ENCODE data around the gene STARD6. TPM values are rescaled to one million over a fixed set of nuclear protein-coding genes. Genes with fewer than 3 reads are reported as not detected.

STARD6 gene
- total and polyA plus RNA-seq, 2 experiments from 2014 or later = not detected

- no peaks in the 10 kb centered on the region for H3K79me2 ChIP-seq (ENCODE audit: insufficient read depth)
- H3K27ac ChIP-seq = no peak overlapping the region
- no peaks in the 10 kb centered on the region for H3K9me2 ChIP-seq (ENCODE audit: insufficient read depth)
- no peaks in the 10 kb centered on the region for H4K20me1 ChIP-seq (ENCODE audit: insufficient read depth)
- peaks cover 8% of the 10 kb centered on the region; the same call in 1 of the 2 replicates for H3F3A ChIP-seq (ENCODE audit: insufficient read depth)
- TF ChIP-seq EZH2 (IDR thresholded peaks at IDR 0.05; ENCODE audit: insufficient read depth, poor library complexity, severe bottlenecking) (no peak), EZH2phosphoT487 (IDR thresholded peaks at IDR 0.05; ENCODE audit: insufficient read depth, low read depth) (no peak)
- peaks cover 4% of the 10 kb centered on the region for H3K4me1 ChIP-seq (ENCODE audit: insufficient read depth)
- in situ Hi-C loops (cut with MboI) = no loop called here
- no peak overlapping the region for H3K4me3 ChIP-seq
- H3K27me3 ChIP-seq (replicated peaks; ENCODE audit: insufficient read depth) = no peaks in the 10 kb centered on the region
- no peak overlapping the region for H2AFZ ChIP-seq
- H3K9ac ChIP-seq = no peak overlapping the region
- no peaks in the 10 kb centered on the region for H3K9me3 ChIP-seq (ENCODE audit: low read depth)
- DNase-seq = no peak
- H3K36me3 ChIP-seq (ENCODE audit: low read depth) = peaks cover 47% of the 10 kb centered on the region
- no peak overlapping the region for H3K4me2 ChIP-seq (ENCODE audit: unreplicated experiment)
These were observed 77.5 kb downstream of the STARD6 start for GRCh38 chr18:54280220-54280569.

- Histone ChIP-seq H3K4me3 (no peak overlapping the region), H3K36me3 (ENCODE audit: low read depth) (peaks cover 52% of the 10 kb centered on the region), H4K20me1 (ENCODE audit: insufficient read depth) (no peaks in the 10 kb centered on the region), H3K4me2 (ENCODE audit: unreplicated experiment) (no peak overlapping the region), H3F3A (ENCODE audit: insufficient read depth) (peaks cover 5% of the 10 kb centered on the region; the same call in 1 of the 2 replicates), H3K79me2 (ENCODE audit: insufficient read depth) (no peaks in the 10 kb centered on the region), H3K9ac (no peak overlapping the region), H3K9me3 (ENCODE audit: low read depth) (no peaks in the 10 kb centered on the region), H3K27me3 (replicated peaks; ENCODE audit: insufficient read depth) (no peaks in the 10 kb centered on the region), H2AFZ (no peak overlapping the region), H3K9me2 (ENCODE audit: insufficient read depth) (no peaks in the 10 kb centered on the region), H3K27ac (no peak overlapping the region), H3K4me1 (ENCODE audit: insufficient read depth) (no peaks in the 10 kb centered on the region)
- in situ Hi-C loops (cut with MboI) = no loop called here
- DNase-seq = no peak
- TF ChIP-seq EZH2phosphoT487 (IDR thresholded peaks at IDR 0.05; ENCODE audit: insufficient read depth, low read depth) (no peak), EZH2 (IDR thresholded peaks at IDR 0.05; ENCODE audit: insufficient read depth, poor library complexity, severe bottlenecking) (no peak)
- WGBS, 2 experiments (ENCODE audit: low coverage in 1 of 2, low lambda C conversion rate in 2 of 2, missing lambda C conversion rate in 2 of 2) = 98 to 100% methylated on average over 5 of the region's 5 CpGs
These were observed 78.0 kb downstream of the STARD6 start for GRCh38 chr18:54279477-54280219.

- Histone ChIP-seq H3K4me2 (ENCODE audit: unreplicated experiment) (no peak overlapping the region), H3K79me2 (ENCODE audit: insufficient read depth) (no peaks in the 10 kb centered on the region), H3K4me3 (no peak overlapping the region), H3K4me1 (ENCODE audit: insufficient read depth) (no peaks in the 10 kb centered on the region), H3K9me2 (ENCODE audit: insufficient read depth) (no peaks in the 10 kb centered on the region), H3K27ac (no peak overlapping the region), H3K9ac (no peak overlapping the region), H2AFZ (no peak overlapping the region), H3F3A (ENCODE audit: insufficient read depth) (no peaks in the 10 kb centered on the region), H3K27me3 (replicated peaks; ENCODE audit: insufficient read depth) (no peaks in the 10 kb centered on the region), H3K9me3 (ENCODE audit: low read depth) (no peaks in the 10 kb centered on the region), H4K20me1 (ENCODE audit: insufficient read depth) (no peaks in the 10 kb centered on the region), H3K36me3 (ENCODE audit: low read depth) (peaks cover 47% of the 10 kb centered on the region)
- no peak for DNase-seq
- 94 to 95% methylated on average over 1 of the region's 1 CpG for WGBS, 2 experiments (ENCODE audit: low coverage in 1 of 2, low lambda C conversion rate in 2 of 2, missing lambda C conversion rate in 2 of 2)
- no peak for TF ChIP-seq EZH2 (IDR thresholded peaks at IDR 0.05; ENCODE audit: insufficient read depth, poor library complexity, severe bottlenecking)
- no peak for TF ChIP-seq EZH2phosphoT487 (IDR thresholded peaks at IDR 0.05; ENCODE audit: insufficient read depth, low read depth)
- in situ Hi-C loops (cut with MboI) = no loop called here
These were observed 79.0 kb downstream of the STARD6 start for GRCh38 chr18:54278615-54279014.

- Histone ChIP-seq H2AFZ (no peak overlapping the region), H3K9me3 (ENCODE audit: low read depth) (no peaks in the 10 kb centered on the region), H3K9ac (no peak overlapping the region), H3K9me2 (ENCODE audit: insufficient read depth) (no peaks in the 10 kb centered on the region), H3K79me2 (ENCODE audit: insufficient read depth) (no peaks in the 10 kb centered on the region), H3K4me3 (no peak overlapping the region), H3K4me1 (ENCODE audit: insufficient read depth) (no peaks in the 10 kb centered on the region), H3K27me3 (replicated peaks; ENCODE audit: insufficient read depth) (no peaks in the 10 kb centered on the region), H3K4me2 (ENCODE audit: unreplicated experiment) (no peak overlapping the region), H3K27ac (no peak overlapping the region), H4K20me1 (ENCODE audit: insufficient read depth) (no peaks in the 10 kb centered on the region), H3F3A (ENCODE audit: insufficient read depth) (no peaks in the 10 kb centered on the region), H3K36me3 (ENCODE audit: low read depth) (peaks cover 40% of the 10 kb centered on the region)
- WGBS, 2 experiments (ENCODE audit: low coverage in 1 of 2, low lambda C conversion rate in 2 of 2, missing lambda C conversion rate in 2 of 2) = 96 to 100% methylated on average over 3 of the region's 3 CpGs
- no peak for TF ChIP-seq EZH2phosphoT487 (IDR thresholded peaks at IDR 0.05; ENCODE audit: insufficient read depth, low read depth)
- TF ChIP-seq EZH2 (IDR thresholded peaks at IDR 0.05; ENCODE audit: insufficient read depth, poor library complexity, severe bottlenecking) = no peak
- DNase-seq = no peak
- in situ Hi-C loops (cut with MboI) = no loop called here
These were observed 79.8 kb downstream of the STARD6 start for GRCh38 chr18:54277899-54278298.

Small RNA genes lying within 50 kb of the gene (small RNA-seq; reads per million reads assigned to genes)
- not detected for gene SNRPGP2 (ENCODE audit: low read depth, low replicate concordance)

Other genes with a start within 250 kb of the STARD6 start
- gene MBD2, start 133.2 kb downstream of the STARD6 start, total RNA-seq (2014; rRNA removed; shearing (Covaris generic)) = 26.3 and 27.2 TPM in 2 replicates
- gene MBD2, start 133.2 kb downstream of the STARD6 start, polyA plus RNA-seq (2016; fragmentation: Nextera tagmentation; extraction: Ambion mirVana) = 9.5 and 11.2 TPM in 2 replicates
- gene POLI, start 88.3 kb downstream of the STARD6 start, total RNA-seq (2014; rRNA removed; shearing (Covaris generic)) = 21.8 and 23.9 TPM in 2 replicates
- gene POLI, start 88.3 kb downstream of the STARD6 start, polyA plus RNA-seq (2016; fragmentation: Nextera tagmentation; extraction: Ambion mirVana) = 20.7 and 27.0 TPM in 2 replicates
- gene C18orf54, start within 50 bp of the STARD6 start, total RNA-seq (2014; rRNA removed; shearing (Covaris generic)) = 2.8 TPM in 2 replicates
- 3.5 and 3.6 TPM in 2 replicates for gene C18orf54, start within 50 bp of the STARD6 start, polyA plus RNA-seq (2016; fragmentation: Nextera tagmentation; extraction: Ambion mirVana)
- not detected in 2 replicates for gene DYNAP, start 233.4 kb upstream of the STARD6 start, total RNA-seq (2014; rRNA removed; shearing (Covaris generic))
- gene DYNAP, start 233.4 kb upstream of the STARD6 start, polyA plus RNA-seq (2016; fragmentation: Nextera tagmentation; extraction: Ambion mirVana) = not detected in 2 replicates